Measurements from ENCODE around the gene UBB. TPM values are rescaled to one million over a fixed set of nuclear protein-coding genes. Genes with fewer than 3 reads are reported as not detected.

The UBB gene
- total and polyA plus RNA-seq, 2 of the 4 experiments (the other 2 are of a cell fraction): 2,561 to 4,283 TPM

DNA sequence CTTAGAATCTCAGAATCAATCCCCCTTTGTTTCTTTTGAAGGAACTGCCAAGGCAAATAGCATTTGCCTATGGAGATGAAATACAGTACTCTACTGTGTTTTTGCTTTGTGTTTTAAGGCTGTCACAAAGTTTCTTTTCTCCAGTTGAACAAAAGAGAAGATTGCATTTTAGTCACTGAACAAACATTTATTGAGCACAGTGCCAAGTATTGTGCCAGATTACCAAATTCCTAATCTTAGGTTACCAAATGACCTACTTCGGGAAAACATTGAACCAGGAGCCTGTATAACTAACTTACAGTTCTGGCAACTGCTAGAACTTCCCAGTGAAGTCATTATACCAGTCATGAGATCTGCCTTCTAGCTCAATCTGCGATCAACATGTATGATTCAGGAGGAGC is 3.0 kb upstream of the UBB start:
- WGBS, 2 experiments (ENCODE audit: extremely low coverage in 2 of 2, insufficient read length in 1 of 2): no CpG with 5 or more reads among the region's 2 CpGs
- Histone ChIP-seq H3K4me3 (ENCODE audit: insufficient read depth, low read depth, low read length) (no peak overlapping the region), H3K18ac (ENCODE audit: low read depth, low read length) (no peak overlapping the region), H2AK5ac (ENCODE audit: low read depth, low read length) (no peak overlapping the region), H3K27me3 (ENCODE audit: control insufficient read depth, insufficient read depth, low read length) (no peaks in the 10 kb centered on the region), H3K23ac (ENCODE audit: low read depth, low read length) (no peak overlapping the region), H2AFZ (replicated peaks; ENCODE audit: low read length, poor library complexity) (no peak overlapping the region), H4K20me1 (ENCODE audit: insufficient read depth, low read length) (peaks cover 21% of the 10 kb centered on the region), H2BK120ac (ENCODE audit: low read depth, low read length) (no peak overlapping the region), H3K9me3 (ENCODE audit: control insufficient read depth, insufficient read depth, low read length) (no peaks in the 10 kb centered on the region), H2BK15ac (ENCODE audit: low read depth, low read length) (no peak overlapping the region), H3K9me1 (ENCODE audit: insufficient read depth, low read length) (no peaks in the 10 kb centered on the region), H3K27ac (ENCODE audit: insufficient read depth, low read length) (no peak overlapping the region), H3K36me3 (ENCODE audit: control insufficient read depth, insufficient read depth, low read length) (peaks cover 11% of the 10 kb centered on the region), H3K79me1 (ENCODE audit: low read depth in 1 of 2, low read length in 2 of 2) (peaks cover 0 to 9% of the 10 kb centered on the region in 2 experiments; a peak in 2 of 4 replicates), H2AK9ac (replicated peaks; ENCODE audit: low read depth, low read length, poor library complexity) (no peak overlapping the region), H2BK20ac (ENCODE audit: low read depth, low read length) (no peak overlapping the region), H2BK5ac (ENCODE audit: low read depth, low read length, poor library complexity, severe bottlenecking) (no peak overlapping the region), H4K5ac (ENCODE audit: low read depth, low read length) (no peak overlapping the region), H3K4me1 (ENCODE audit: control insufficient read depth, insufficient read depth, low read length) (peaks cover 3% of the 10 kb centered on the region; the same call in 1 of the 2 replicates), H3K56ac (ENCODE audit: extremely low read depth, insufficient read depth, low read length) (no peak overlapping the region), H4K8ac (ENCODE audit: low read depth in 2 of 2, low read length in 2 of 2) (no peak overlapping the region), H3K14ac (replicated peaks; ENCODE audit: low read depth, low read length) (no peak overlapping the region), H3K4me2 (ENCODE audit: low read depth, low read length) (no peak overlapping the region), H3K4ac (ENCODE audit: low read depth, low read length) (no peak overlapping the region), H4K91ac (ENCODE audit: insufficient read depth, low read depth, low read length) (no peak overlapping the region), H3K9ac (ENCODE audit: low read depth, low read length) (no peak overlapping the region)
- CTCF ChIA-PET: interaction anchor here (1.8 kb wide), 1 partner anchor 14 kb away, joined by 5 read pairs; no protein-coding TSS in a partner anchor
- peak; percentile 79 for DNase-seq
- intact Hi-C loops (cut with micrococcal nuclease): no loop called here
- in situ Hi-C loops (cut with MboI; ENCODE audit: low sequenced_read_pairs): no loop called here
- no TSS peak for BruUV-seq (replicated peaks)
- TF ChIP-seq MAFK (IDR thresholded peaks at IDR 0.05; ENCODE audit: low read depth, low read length) (no peak), MXI1 (IDR thresholded peaks at IDR 0.05; ENCODE audit: borderline replicate concordance, low read depth, low read length) (no peak), ELK1 (IDR thresholded peaks at IDR 0.05; ENCODE audit: borderline replicate concordance, low read depth, low read length) (no peak), RCOR1 (IDR thresholded peaks at IDR 0.05; ENCODE audit: insufficient replicate concordance, low read length) (no peak), POLR2A (IDR thresholded peaks at IDR 0.05; ENCODE audit: low read depth, low read length) (no peak)
- POLR2A ChIA-PET (ENCODE audit: unreplicated experiment): no interaction called here
- no peak for ATAC-seq (ENCODE audit: low read depth)
- dilution Hi-C loops (cut with HindIII; ENCODE audit: low sequenced_read_pairs, unreplicated experiment): no loop called here
